Panc1 (cell line): ENCODE data around the gene ASF1B. TPM values are rescaled to one million over a fixed set of nuclear protein-coding genes. Genes with fewer than 3 reads are reported as not detected.

Source experiments
- ATAC-seq: fragments of 200-7000 bp; cut with Tn5 transposase; 2 replicates; pipeline ENCODE4 v1.9.1; 2020; ENCODE audit warnings: mild to moderate bottlenecking, moderate library complexity
- BruUV-seq: library from RNA; stranded (reverse); fragments of 400-500 nt; replicated peaks from 2 replicates; lab custom pipeline; 2021; lab: Mats Ljungman, UMichigan
- CTCF ChIA-PET: fragments of 300-600 bp; sonication (Branson Sonifier 250); formaldehyde crosslinking; loops from one replicate; lab custom pipeline; 2022; ENCODE audit warnings: antibody characterized with exemption; lab: Charles Lee
- POLR2A ChIA-PET: fragments of 300-600 bp; sonication (Branson Sonifier 250); formaldehyde crosslinking; loops from one replicate; lab custom pipeline; 2022; ENCODE audit warnings: antibody characterized with exemption; lab: Charles Lee
- DNase-seq: peaks from one replicate; pipeline ENCODE4 v3.0.0-alpha.2; 2010; ENCODE audit warnings: low read depth, low spot score
- H3K27ac ChIP-seq: 2 replicates; pipeline ENCODE4 v1.5.1; 2011; ENCODE audit warnings: mild to moderate bottlenecking, low read length, inconsistent platforms
- H3K27me3 ChIP-seq: fragments of 200-500 bp; sonication (Bioruptor generic); 2 replicates; pipeline ENCODE4 v1.6.0; 2014; ENCODE audit warnings: low read length, inconsistent platforms; ENCODE audit not compliant: control insufficient read depth, insufficient read depth
- H3K36me3 ChIP-seq: fragments of 200-500 bp; sonication (Bioruptor generic); 2 replicates; pipeline ENCODE4 v1.5.1; 2014; ENCODE audit warnings: inconsistent platforms, mild to moderate bottlenecking, low read length, moderate library complexity; ENCODE audit not compliant: control insufficient read depth, insufficient read depth
- H3K4me1 ChIP-seq: 2 replicates; pipeline ENCODE4 v1.5.1; 2011; ENCODE audit warnings: inconsistent platforms, mild to moderate bottlenecking, low read length, moderate library complexity; ENCODE audit not compliant: control insufficient read depth, insufficient read depth
- H3K4me3 ChIP-seq, 2 experiments: 2 replicates each; pipeline ENCODE4 v1.5.1; 2011 to 2012; ENCODE audit warnings: low read depth in 2 of 2, low read length in 2 of 2, mild to moderate bottlenecking in 2 of 2, inconsistent platforms in 1 of 2, moderate library complexity in 1 of 2
- H3K9me3 ChIP-seq: fragments of 200-500 bp; sonication (Bioruptor generic); 2 replicates; pipeline ENCODE4 v1.5.1; 2014; ENCODE audit warnings: low read depth, mild to moderate bottlenecking, inconsistent platforms, low read length, moderate library complexity; ENCODE audit not compliant: control insufficient read depth, insufficient read depth
- POLR2AphosphoS5 ChIP-seq: IDR thresholded peaks from 2 replicates; pipeline ENCODE4 v1.6.1; 2012; ENCODE audit warnings: mild to moderate bottlenecking, low read depth, low read length, moderate library complexity
- REST ChIP-seq, 2 experiments: IDR thresholded peaks; 2 replicates each; pipeline ENCODE4 v1.6.1; 2011 to 2012; ENCODE audit warnings: low read depth in 2 of 2, control low read depth in 1 of 2, low read length in 1 of 2, mild to moderate bottlenecking in 1 of 2, moderate library complexity in 1 of 2; ENCODE audit not compliant: insufficient read depth in 1 of 2
- SIN3A ChIP-seq: IDR thresholded peaks from 2 replicates; pipeline ENCODE4 v1.6.1; 2012; ENCODE audit warnings: low read depth, mild to moderate bottlenecking, low read length, moderate library complexity, borderline replicate concordance; ENCODE audit not compliant: insufficient read depth
- TCF7L2 ChIP-seq: IDR thresholded peaks from 2 replicates; pipeline ENCODE4 v1.6.1; 2011; ENCODE audit warnings: mild to moderate bottlenecking, low read depth, low read length, inconsistent platforms
- in situ Hi-C: cut with HindIII; loops from 2 replicates; pipeline ENCODE4 v1.10.0; 2016; ENCODE audit warnings: low sequenced_read_pairs, low pct_unique_long_range_greater_than_20kb
- intact Hi-C: fragments of 100-400 bp; cut with micrococcal nuclease; formaldehyde crosslinking; loops from one replicate; pipeline ENCODE4 v1.10.0; 2022; ENCODE audit not compliant: unreplicated experiment
- total RNA-seq: library from RNA; stranded (reverse); gene quantifications from one replicate; pipeline ENCODE4 v1.2.1, GENCODE V29; 2021; ENCODE audit not compliant: unreplicated experiment
- TF ChIP-seq, protein P1 (sequence below): fragments of 450-650 bp; IDR thresholded peaks from 2 replicates; pipeline ENCODE4 v1.5.1; 2017; ENCODE audit warnings: mild to moderate bottlenecking

Gene ASF1B
- total RNA-seq, 1 experiment from 2014 or later: 35.4 TPM

DNA sequence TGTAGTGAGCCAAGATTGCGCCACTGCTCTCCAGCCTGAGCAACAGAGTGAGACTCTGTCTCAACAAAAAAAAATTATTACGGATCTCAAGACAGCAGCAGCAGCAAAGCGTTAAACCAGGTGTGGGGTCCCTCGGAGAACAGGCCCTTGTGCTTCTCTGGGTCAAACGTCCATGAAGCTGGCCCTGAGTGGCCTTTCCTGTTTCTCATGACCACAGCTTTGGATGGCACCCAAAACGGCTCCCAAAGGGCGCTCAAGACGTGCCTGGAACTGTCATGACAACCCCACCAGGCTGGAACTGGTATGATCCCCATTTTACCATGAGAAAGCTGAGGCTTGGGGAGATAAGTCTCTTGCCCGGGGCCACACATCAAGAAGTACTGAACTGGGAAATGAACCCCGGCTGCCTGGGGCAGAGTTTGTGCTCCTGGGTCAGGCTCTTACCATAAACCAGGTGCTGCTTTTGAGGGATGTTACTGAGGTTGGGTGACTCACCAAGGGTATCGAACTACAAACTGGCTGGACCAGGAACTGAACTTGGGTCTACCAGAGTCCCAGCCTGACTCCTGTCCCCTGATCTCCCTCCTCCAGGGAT is 34.2 kb downstream of the ASF1B start:
- ATAC-seq: no peak
- in situ Hi-C loops: no loop called here

DNA sequence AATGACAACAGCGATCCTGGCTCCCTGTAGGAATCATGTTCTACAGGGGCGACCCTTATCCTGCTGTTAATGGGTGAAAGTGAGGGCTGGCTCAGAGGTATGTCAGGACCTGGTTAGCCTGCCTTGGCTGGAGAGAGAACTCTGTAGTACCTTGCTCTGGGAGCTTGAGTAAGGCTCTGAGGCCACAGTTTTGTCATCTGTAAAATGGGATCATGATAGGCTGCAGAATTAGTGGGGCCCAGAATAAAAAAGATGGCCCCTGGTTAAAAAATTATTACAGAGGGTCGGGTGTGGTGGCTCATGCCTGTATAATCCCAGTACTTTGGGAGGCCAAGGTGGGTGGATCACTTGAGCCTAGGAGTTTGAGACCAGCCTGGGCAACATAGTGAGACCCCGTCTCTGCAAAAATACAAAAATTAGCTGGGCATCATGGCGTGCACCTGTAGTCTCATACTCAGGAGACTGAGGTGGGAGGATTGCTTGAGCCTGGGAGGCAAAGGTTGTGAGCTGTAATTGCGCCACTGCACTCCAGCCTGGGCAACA is 35.3 kb downstream of the ASF1B start:
- DNase-seq (no peak), ATAC-seq (no peak)
- no TSS peak for BruUV-seq
- in situ Hi-C loops (no loop called here), intact Hi-C loops (no loop called here)
- Histone ChIP-seq H3K4me1 (no peaks in the 10 kb centered on the region), H3K27me3 (no peaks in the 10 kb centered on the region), H3K27ac (no peak overlapping the region), H3K4me3 (no peak overlapping the region), H3K9me3 (no peaks in the 10 kb centered on the region), H3K36me3 (no peaks in the 10 kb centered on the region)
- TF ChIP-seq SIN3A (no peak), TCF7L2 (no peak), POLR2AphosphoS5 (no peak), REST (IDR thresholded peaks at IDR 0.05; ENCODE audit: insufficient read depth in 1 of 2, low read depth in 2 of 2, low read length in 1 of 2) (no peak)
- TF ChIP-seq, protein P1, sequence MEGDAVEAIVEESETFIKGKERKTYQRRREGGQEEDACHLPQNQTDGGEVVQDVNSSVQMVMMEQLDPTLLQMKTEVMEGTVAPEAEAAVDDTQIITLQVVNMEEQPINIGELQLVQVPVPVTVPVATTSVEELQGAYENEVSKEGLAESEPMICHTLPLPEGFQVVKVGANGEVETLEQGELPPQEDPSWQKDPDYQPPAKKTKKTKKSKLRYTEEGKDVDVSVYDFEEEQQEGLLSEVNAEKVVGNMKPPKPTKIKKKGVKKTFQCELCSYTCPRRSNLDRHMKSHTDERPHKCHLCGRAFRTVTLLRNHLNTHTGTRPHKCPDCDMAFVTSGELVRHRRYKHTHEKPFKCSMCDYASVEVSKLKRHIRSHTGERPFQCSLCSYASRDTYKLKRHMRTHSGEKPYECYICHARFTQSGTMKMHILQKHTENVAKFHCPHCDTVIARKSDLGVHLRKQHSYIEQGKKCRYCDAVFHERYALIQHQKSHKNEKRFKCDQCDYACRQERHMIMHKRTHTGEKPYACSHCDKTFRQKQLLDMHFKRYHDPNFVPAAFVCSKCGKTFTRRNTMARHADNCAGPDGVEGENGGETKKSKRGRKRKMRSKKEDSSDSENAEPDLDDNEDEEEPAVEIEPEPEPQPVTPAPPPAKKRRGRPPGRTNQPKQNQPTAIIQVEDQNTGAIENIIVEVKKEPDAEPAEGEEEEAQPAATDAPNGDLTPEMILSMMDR: no peak
- ChIA-PET POLR2A (no interaction called here), CTCF (no interaction called here)

More for the DNA sequence above, 34.2 kb downstream of the ASF1B start:
- H3K9me3 ChIP-seq: no peaks in the 10 kb centered on the region
- ChIA-PET CTCF (no interaction called here), POLR2A (no interaction called here)
- no TSS peak for BruUV-seq
- H3K4me3 ChIP-seq: no peak overlapping the region
- no peak for DNase-seq
- no peaks in the 10 kb centered on the region for H3K27me3 ChIP-seq
- no peaks in the 10 kb centered on the region for H3K4me1 ChIP-seq
- no peak overlapping the region for H3K27ac ChIP-seq
- TF ChIP-seq, protein P1: no peak
- TF ChIP-seq POLR2AphosphoS5 (no peak), SIN3A (no peak), TCF7L2 (no peak), REST (IDR thresholded peaks at IDR 0.05; ENCODE audit: insufficient read depth in 1 of 2, low read depth in 2 of 2, low read length in 1 of 2) (no peak)
- H3K36me3 ChIP-seq: no peaks in the 10 kb centered on the region
- intact Hi-C loops: no loop called here
